ENCODE measurements around the gene PREX1. TPM values are rescaled to one million over a fixed set of nuclear protein-coding genes. Genes with fewer than 3 reads are reported as not detected.
A peak's percentile ranks its signal among the peaks of the same experiment; 100 is the strongest.

The PREX1 gene
- total RNA-seq, 1 donor from 2014 or later = 15.8 TPM

- DNase-seq = no peak
Measured at GRCh38 chr20:48734104-48734749, 93.6 kb downstream of the PREX1 start.

GRCh38 chr20:48733296-48733790, 94.5 kb downstream of the PREX1 start:
- DNase-seq = no peak

GRCh38 chr20:48732081-48732829, 95.5 kb downstream of the PREX1 start:
- DNase-seq = peak; percentile 44

- DNase-seq = no peak
Measured at GRCh38 chr20:48731536-48731935, 96.3 kb downstream of the PREX1 start.

- no peak for DNase-seq
Measured at GRCh38 chr20:48730977-48731376, 96.8 kb downstream of the PREX1 start.

- no peak for DNase-seq
Measured at GRCh38 chr20:48729538-48729937, 98.3 kb downstream of the PREX1 start.

- DNase-seq = peak; percentile 53
Measured at GRCh38 chr20:48728042-48728825, 99.6 kb downstream of the PREX1 start.

GRCh38 chr20:48727226-48727625, 100.6 kb downstream of the PREX1 start:
- no peak for DNase-seq

- DNase-seq = no peak
Measured at GRCh38 chr20:48725555-48725991, 102.2 kb downstream of the PREX1 start.

- DNase-seq = no peak
Measured at GRCh38 chr20:48724891-48725554, 102.8 kb downstream of the PREX1 start.

- no peak for DNase-seq
Measured at GRCh38 chr20:48724382-48724781, 103.4 kb downstream of the PREX1 start.

- no peak for DNase-seq
Measured at GRCh38 chr20:48723308-48724264, 104.2 kb downstream of the PREX1 start.

GRCh38 chr20:48722737-48723191, 105.0 kb downstream of the PREX1 start:
- peak; percentile 42 for DNase-seq

GRCh38 chr20:48722002-48722731, 105.6 kb downstream of the PREX1 start:
- no peak for DNase-seq

GRCh38 chr20:48721324-48722001, 106.3 kb downstream of the PREX1 start:
- no peak for DNase-seq

- DNase-seq = no peak
Measured at GRCh38 chr20:48720256-48720985, 107.4 kb downstream of the PREX1 start.

- DNase-seq = no peak
Measured at GRCh38 chr20:48719598-48720255, 108.1 kb downstream of the PREX1 start.

Measured in skin of body (tissue), 2 donors.